ENCODE measurements around the gene NLE1.
A peak's percentile ranks its signal among the peaks of the same experiment; 100 is the strongest.

DNA sequence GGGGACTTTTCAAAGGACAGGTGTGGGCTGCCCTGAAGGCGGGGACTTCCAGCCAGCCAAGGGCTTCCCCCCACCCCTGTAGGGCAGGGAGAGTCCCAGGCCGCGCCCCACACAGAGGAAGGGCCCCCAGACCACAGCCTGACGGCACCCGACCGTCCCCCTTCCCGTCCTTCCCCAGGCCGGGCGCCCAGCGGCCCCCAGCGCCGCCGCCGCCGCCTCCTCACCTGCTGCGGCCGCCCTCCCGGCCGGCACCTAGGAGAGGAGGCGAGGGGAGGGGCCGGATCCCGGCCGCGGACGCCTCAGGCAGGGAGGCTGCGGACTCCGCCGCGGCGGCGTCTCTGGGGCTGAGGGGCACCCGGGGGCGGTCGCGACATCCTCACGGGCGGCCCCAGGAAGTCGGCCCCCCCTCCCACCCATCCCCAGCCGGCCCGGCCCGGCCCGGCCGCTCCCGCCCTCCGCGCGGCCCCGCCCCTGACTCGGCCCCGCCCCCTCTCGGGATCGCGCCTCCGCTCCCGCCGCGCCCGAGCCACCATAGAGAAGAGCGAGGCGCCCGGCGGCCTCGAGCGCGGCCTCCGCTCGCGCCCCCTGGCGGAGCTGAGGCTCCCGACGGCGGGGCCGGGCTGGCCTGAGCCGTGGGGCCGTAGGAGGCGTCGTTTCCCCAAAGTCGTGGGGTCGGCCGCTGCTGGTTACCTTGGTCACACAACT lies 53.1 kb downstream of the NLE1 start:
- TF ChIP-seq EP300 (IDR thresholded peaks at IDR 0.05; ENCODE audit: borderline replicate concordance in 1 of 2, low read depth in 1 of 2, low read length in 1 of 2) (0 out of 4 replicates have a peak, but pooled peaks of 1 of the 2 experiments have one; percentile 6), RCOR1 (IDR thresholded peaks at IDR 0.05; ENCODE audit: low read length) (no peak), SMC3 (IDR thresholded peaks at IDR 0.05; ENCODE audit: low read depth, low read length) (peak; percentile 77), NFIC (IDR thresholded peaks at IDR 0.05; ENCODE audit: borderline replicate concordance) (no peak), TAF1 (IDR thresholded peaks at IDR 0.05; ENCODE audit: borderline replicate concordance, low read depth, low read length) (peak; percentile 29; the same call in 1 of the 2 replicates), ELF1 (IDR thresholded peaks at IDR 0.05) (no peak), GABPA (IDR thresholded peaks at IDR 0.05; ENCODE audit: low read depth) (no peak), FOXM1 (IDR thresholded peaks at IDR 0.05; ENCODE audit: low read depth) (no peak)
- TF ChIP-seq, protein P1, sequence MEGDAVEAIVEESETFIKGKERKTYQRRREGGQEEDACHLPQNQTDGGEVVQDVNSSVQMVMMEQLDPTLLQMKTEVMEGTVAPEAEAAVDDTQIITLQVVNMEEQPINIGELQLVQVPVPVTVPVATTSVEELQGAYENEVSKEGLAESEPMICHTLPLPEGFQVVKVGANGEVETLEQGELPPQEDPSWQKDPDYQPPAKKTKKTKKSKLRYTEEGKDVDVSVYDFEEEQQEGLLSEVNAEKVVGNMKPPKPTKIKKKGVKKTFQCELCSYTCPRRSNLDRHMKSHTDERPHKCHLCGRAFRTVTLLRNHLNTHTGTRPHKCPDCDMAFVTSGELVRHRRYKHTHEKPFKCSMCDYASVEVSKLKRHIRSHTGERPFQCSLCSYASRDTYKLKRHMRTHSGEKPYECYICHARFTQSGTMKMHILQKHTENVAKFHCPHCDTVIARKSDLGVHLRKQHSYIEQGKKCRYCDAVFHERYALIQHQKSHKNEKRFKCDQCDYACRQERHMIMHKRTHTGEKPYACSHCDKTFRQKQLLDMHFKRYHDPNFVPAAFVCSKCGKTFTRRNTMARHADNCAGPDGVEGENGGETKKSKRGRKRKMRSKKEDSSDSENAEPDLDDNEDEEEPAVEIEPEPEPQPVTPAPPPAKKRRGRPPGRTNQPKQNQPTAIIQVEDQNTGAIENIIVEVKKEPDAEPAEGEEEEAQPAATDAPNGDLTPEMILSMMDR (IDR thresholded peaks at IDR 0.05), result peak; percentile 70
- TF ChIP-seq, protein P2, sequence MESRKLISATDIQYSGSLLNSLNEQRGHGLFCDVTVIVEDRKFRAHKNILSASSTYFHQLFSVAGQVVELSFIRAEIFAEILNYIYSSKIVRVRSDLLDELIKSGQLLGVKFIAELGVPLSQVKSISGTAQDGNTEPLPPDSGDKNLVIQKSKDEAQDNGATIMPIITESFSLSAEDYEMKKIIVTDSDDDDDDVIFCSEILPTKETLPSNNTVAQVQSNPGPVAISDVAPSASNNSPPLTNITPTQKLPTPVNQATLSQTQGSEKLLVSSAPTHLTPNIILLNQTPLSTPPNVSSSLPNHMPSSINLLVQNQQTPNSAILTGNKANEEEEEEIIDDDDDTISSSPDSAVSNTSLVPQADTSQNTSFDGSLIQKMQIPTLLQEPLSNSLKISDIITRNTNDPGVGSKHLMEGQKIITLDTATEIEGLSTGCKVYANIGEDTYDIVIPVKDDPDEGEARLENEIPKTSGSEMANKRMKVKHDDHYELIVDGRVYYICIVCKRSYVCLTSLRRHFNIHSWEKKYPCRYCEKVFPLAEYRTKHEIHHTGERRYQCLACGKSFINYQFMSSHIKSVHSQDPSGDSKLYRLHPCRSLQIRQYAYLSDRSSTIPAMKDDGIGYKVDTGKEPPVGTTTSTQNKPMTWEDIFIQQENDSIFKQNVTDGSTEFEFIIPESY (IDR thresholded peaks at IDR 0.05; ENCODE audit: borderline replicate concordance, low read depth), result no peak
- TF ChIP-seq, protein P3, sequence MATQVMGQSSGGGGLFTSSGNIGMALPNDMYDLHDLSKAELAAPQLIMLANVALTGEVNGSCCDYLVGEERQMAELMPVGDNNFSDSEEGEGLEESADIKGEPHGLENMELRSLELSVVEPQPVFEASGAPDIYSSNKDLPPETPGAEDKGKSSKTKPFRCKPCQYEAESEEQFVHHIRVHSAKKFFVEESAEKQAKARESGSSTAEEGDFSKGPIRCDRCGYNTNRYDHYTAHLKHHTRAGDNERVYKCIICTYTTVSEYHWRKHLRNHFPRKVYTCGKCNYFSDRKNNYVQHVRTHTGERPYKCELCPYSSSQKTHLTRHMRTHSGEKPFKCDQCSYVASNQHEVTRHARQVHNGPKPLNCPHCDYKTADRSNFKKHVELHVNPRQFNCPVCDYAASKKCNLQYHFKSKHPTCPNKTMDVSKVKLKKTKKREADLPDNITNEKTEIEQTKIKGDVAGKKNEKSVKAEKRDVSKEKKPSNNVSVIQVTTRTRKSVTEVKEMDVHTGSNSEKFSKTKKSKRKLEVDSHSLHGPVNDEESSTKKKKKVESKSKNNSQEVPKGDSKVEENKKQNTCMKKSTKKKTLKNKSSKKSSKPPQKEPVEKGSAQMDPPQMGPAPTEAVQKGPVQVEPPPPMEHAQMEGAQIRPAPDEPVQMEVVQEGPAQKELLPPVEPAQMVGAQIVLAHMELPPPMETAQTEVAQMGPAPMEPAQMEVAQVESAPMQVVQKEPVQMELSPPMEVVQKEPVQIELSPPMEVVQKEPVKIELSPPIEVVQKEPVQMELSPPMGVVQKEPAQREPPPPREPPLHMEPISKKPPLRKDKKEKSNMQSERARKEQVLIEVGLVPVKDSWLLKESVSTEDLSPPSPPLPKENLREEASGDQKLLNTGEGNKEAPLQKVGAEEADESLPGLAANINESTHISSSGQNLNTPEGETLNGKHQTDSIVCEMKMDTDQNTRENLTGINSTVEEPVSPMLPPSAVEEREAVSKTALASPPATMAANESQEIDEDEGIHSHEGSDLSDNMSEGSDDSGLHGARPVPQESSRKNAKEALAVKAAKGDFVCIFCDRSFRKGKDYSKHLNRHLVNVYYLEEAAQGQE (IDR thresholded peaks at IDR 0.05; ENCODE audit: low read depth, low read length), result no peak

All from SK-N-SH (cell line).